Fibroblast of the aortic adventitia (primary cell): ENCODE measurements around the gene CA10. TPM values are rescaled to one million over a fixed set of nuclear protein-coding genes. Genes with fewer than 3 reads are reported as not detected.

Experiments
- DNase-seq: peaks from one replicate; pipeline ENCODE4 v3.0.0-alpha.2; 2010; ENCODE audit warnings: low read depth
- H3K4me3 ChIP-seq: 2 replicates; pipeline ENCODE4 v1.5.1; 2011; ENCODE audit warnings: low read depth, mild to moderate bottlenecking, control low read depth, low read length, moderate library complexity
- total RNA-seq: library from RNA; depleted of rRNA; stranded (reverse); fragments of >200 nt; gene quantifications from 2 replicates; pipeline ENCODE4 v1.2.3, GENCODE V29; 2012; ENCODE audit warnings: low replicate concordance
- TF ChIP-seq, protein P1 (sequence below): IDR thresholded peaks from 2 replicates; pipeline ENCODE4 v1.5.1; 2011; ENCODE audit warnings: mild to moderate bottlenecking, low read length, control low read depth, inconsistent platforms; ENCODE audit not compliant: insufficient read depth

Gene CA10
- total RNA-seq, 1 donor, result not detected

DNA sequence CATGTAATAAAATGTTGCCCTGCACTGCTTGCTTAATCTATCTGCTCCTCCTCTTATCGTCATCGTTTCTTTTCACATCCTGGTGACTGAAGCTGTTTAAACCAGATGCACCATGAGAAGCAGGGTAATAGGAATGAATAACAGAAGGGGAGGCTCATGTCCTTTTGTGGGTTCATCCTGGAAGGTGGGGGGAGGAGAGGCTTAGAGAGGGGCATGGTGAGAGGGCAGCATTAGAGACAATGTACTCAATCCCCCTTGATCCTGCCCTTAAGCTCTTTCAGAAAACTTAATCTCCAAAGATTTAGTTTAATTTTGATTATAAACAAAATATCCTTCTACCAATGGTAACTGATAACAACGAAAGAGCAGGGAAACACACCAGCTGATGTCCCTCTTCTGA lies 248.5 kb downstream of the CA10 start:
- no peak overlapping the region for H3K4me3 ChIP-seq
- TF ChIP-seq, protein P1, sequence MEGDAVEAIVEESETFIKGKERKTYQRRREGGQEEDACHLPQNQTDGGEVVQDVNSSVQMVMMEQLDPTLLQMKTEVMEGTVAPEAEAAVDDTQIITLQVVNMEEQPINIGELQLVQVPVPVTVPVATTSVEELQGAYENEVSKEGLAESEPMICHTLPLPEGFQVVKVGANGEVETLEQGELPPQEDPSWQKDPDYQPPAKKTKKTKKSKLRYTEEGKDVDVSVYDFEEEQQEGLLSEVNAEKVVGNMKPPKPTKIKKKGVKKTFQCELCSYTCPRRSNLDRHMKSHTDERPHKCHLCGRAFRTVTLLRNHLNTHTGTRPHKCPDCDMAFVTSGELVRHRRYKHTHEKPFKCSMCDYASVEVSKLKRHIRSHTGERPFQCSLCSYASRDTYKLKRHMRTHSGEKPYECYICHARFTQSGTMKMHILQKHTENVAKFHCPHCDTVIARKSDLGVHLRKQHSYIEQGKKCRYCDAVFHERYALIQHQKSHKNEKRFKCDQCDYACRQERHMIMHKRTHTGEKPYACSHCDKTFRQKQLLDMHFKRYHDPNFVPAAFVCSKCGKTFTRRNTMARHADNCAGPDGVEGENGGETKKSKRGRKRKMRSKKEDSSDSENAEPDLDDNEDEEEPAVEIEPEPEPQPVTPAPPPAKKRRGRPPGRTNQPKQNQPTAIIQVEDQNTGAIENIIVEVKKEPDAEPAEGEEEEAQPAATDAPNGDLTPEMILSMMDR, result no peak
- no peak for DNase-seq

- no peak for DNase-seq
- H3K4me3 ChIP-seq, result no peak overlapping the region
- TF ChIP-seq, protein P1, result no peak
These were observed 249.5 kb downstream of the CA10 start for GRCh38 chr17:51908841-51909537.

- H3K4me3 ChIP-seq, result no peak overlapping the region
- TF ChIP-seq, protein P1, result no peak
- no peak for DNase-seq
These were observed 251.5 kb downstream of the CA10 start for GRCh38 chr17:51907041-51907440.

DNA sequence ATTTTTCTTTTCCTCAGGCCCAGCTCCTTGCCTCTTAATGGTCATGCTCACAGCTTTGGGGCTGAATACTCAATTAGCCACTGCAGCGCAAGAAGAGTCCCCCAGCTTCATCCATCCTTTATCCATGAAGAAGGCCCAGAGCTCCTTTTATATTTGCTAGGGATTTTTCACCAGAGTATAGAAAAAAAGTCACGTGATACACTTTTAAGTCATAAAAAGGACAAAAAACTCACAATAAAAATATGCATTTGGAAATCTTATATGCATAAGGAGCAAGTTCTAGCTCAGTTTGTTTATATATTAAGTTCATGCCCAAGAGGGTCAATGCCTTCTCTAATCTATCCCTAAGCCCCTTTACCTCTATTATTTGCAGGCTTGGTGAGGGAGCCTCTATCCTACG lies 254.1 kb downstream of the CA10 start:
- TF ChIP-seq, protein P1, result no peak
- DNase-seq, result no peak
- no peak overlapping the region for H3K4me3 ChIP-seq

- TF ChIP-seq, protein P1, result no peak
- no peak for DNase-seq
- H3K4me3 ChIP-seq, result no peak overlapping the region
These were observed 257.3 kb downstream of the CA10 start for GRCh38 chr17:51901242-51901641.

DNA sequence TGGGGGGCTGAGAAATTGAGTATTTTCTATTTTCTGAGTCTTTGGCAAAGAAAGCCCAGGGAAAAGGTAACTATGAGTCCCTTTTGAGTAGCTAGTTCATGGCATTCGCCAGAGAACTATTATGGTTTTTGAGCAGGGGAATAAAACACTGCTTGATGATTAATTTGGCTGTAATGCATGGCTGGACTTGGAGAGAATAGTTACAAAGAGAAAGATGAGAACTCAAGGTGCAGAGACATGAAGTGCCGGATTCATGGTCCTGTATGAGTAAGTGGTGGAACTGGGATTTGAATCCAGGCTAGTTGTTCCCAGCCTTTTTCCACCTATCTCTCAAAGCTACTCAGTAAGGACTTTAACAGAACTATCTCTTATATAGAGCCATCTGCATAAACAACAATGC lies 266.6 kb downstream of the CA10 start:
- TF ChIP-seq, protein P1, result no peak
- DNase-seq, result no peak
- H3K4me3 ChIP-seq, result no peak overlapping the region

DNA sequence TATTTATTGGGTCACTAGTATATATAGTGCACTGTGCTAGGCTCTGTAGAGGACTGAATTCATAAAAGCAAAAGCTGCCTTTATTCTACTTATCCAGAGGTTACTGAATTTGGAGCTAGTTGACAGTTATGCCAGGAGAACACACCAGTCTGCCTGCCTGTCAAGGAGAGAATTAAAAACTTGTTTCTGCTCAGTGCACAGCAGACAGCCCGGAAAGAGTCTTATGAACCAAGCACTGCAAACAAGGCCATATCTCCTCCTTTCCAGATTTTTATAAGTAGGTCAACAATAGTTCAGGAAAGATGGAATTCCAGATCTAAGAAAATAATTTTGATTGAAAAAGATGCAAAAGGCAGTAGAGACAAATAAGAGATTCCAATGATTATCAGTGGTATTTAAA lies 267.8 kb downstream of the CA10 start:
- TF ChIP-seq, protein P1, result no peak
- no peak overlapping the region for H3K4me3 ChIP-seq
- DNase-seq, result no peak
